ENCODE data around the gene HS6ST3. TPM values are rescaled to one million over a fixed set of nuclear protein-coding genes. Genes with fewer than 3 reads are reported as not detected.

The HS6ST3 gene
- total and polyA plus RNA-seq, 2 experiments from 2014 or later, result 2.2 to 2.7 TPM

DNA sequence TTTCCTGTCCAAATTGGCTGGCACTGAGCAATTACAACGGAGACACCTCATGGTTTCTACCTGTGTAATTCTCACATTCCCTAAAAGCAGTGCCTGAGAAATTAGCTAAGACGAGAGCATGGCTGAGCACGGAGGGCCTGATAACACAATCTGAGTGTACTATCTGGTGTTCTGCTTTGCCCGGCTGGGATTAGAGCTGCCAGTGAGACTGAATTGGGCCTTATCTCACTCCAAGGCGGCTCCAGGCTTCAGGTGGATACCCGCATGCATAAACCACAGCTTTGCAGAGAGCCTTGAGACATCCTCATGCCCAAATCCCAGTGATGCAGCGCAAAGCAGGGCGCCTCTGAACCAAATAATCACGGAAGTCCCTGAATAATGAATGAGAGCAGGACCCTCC is 732.1 kb downstream of the HS6ST3 start:
- Histone ChIP-seq H3K4me3 (no peak overlapping the region), H3K9me3 (ENCODE audit: low read depth) (no peaks in the 10 kb centered on the region), H3K9me2 (replicated peaks; ENCODE audit: insufficient read depth) (no peaks in the 10 kb centered on the region), H3K27me3 (no peaks in the 10 kb centered on the region), H3K27ac (no peak overlapping the region), H3K4me1 (ENCODE audit: insufficient read depth) (no peaks in the 10 kb centered on the region), H2AFZ (no peak overlapping the region), H4K20me1 (ENCODE audit: insufficient read depth, poor library complexity, severe bottlenecking) (no peaks in the 10 kb centered on the region), H3K36me3 (replicated peaks; ENCODE audit: insufficient read depth, low read depth) (no peaks in the 10 kb centered on the region), H3K79me2 (no peaks in the 10 kb centered on the region), H3K4me2 (no peak overlapping the region)
- 66% methylated on average over 9 of the region's 9 CpGs for WGBS (ENCODE audit: low lambda C conversion rate, missing lambda C conversion rate)
- no peak for TF ChIP-seq EZH2 (IDR thresholded peaks at IDR 0.05; ENCODE audit: borderline replicate concordance)
- TF ChIP-seq, protein P1, sequence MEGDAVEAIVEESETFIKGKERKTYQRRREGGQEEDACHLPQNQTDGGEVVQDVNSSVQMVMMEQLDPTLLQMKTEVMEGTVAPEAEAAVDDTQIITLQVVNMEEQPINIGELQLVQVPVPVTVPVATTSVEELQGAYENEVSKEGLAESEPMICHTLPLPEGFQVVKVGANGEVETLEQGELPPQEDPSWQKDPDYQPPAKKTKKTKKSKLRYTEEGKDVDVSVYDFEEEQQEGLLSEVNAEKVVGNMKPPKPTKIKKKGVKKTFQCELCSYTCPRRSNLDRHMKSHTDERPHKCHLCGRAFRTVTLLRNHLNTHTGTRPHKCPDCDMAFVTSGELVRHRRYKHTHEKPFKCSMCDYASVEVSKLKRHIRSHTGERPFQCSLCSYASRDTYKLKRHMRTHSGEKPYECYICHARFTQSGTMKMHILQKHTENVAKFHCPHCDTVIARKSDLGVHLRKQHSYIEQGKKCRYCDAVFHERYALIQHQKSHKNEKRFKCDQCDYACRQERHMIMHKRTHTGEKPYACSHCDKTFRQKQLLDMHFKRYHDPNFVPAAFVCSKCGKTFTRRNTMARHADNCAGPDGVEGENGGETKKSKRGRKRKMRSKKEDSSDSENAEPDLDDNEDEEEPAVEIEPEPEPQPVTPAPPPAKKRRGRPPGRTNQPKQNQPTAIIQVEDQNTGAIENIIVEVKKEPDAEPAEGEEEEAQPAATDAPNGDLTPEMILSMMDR (IDR thresholded peaks at IDR 0.05; ENCODE audit: poor library complexity), result no peak
- TF ChIP-seq EZH2phosphoT487 (IDR thresholded peaks at IDR 0.05; ENCODE audit: low read depth, severe bottlenecking, unreplicated experiment), result no peak
- DNase-seq (ENCODE audit: low spot score), result no peak

DNA sequence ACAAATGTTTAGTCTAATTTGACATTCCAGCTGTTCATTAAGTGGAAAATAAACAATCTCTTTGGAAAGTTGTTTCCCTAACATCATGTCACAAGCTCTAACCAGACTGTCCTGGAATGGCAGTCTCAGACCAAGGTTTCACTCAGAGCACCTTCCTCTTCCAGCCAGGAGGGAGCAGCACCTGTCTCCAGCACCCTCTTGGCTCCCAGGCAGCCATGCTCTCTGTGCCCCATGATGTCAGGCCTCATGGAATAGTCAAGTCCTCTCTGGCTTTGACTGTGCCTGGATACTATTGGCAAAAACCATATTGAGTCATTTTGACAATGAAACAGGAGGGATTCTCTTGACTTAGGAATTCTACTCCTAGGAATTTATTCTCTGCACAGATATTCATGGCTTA is 733.0 kb downstream of the HS6ST3 start:
- no peaks in the 10 kb centered on the region for H3K27me3 ChIP-seq
- H3K4me3 ChIP-seq, result no peak overlapping the region
- H3K27ac ChIP-seq, result no peak overlapping the region
- no peaks in the 10 kb centered on the region for H3K4me1 ChIP-seq (ENCODE audit: insufficient read depth)
- peak; percentile 60 for DNase-seq (ENCODE audit: low spot score)
- no peaks in the 10 kb centered on the region for H4K20me1 ChIP-seq (ENCODE audit: insufficient read depth, poor library complexity, severe bottlenecking)
- no peaks in the 10 kb centered on the region for H3K9me3 ChIP-seq (ENCODE audit: low read depth)
- H3K9me2 ChIP-seq (replicated peaks; ENCODE audit: insufficient read depth), result no peaks in the 10 kb centered on the region
- no peaks in the 10 kb centered on the region for H3K79me2 ChIP-seq
- TF ChIP-seq EZH2 (IDR thresholded peaks at IDR 0.05; ENCODE audit: borderline replicate concordance), result no peak
- TF ChIP-seq, protein P1 (IDR thresholded peaks at IDR 0.05; ENCODE audit: poor library complexity), result peak; percentile 47
- H3K4me2 ChIP-seq, result no peak overlapping the region
- H3K36me3 ChIP-seq (replicated peaks; ENCODE audit: insufficient read depth, low read depth), result no peaks in the 10 kb centered on the region
- H2AFZ ChIP-seq, result no peak overlapping the region

DNA sequence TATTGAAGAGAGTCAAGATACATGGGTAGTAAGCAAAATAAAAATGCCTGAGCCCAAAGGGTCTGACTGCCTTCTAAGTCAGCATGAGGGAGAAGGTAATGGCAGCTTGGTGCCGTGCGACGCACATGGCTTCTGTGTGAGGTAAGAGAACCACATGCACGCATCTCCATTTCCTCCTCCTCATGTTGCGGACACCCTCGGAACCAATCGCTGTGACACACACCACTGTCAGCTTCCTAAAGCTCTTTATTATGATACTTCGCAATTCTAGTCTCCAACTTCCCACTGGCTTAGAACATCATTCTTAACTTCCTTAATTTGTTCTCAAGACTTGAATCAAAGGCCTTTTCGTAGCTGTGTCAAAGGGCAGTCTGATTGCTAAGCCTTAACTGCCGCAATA is 734.2 kb downstream of the HS6ST3 start:
- Histone ChIP-seq H3K9me3 (ENCODE audit: low read depth) (no peaks in the 10 kb centered on the region), H2AFZ (no peak overlapping the region), H3K27me3 (no peaks in the 10 kb centered on the region), H3K9me2 (replicated peaks; ENCODE audit: insufficient read depth) (no peaks in the 10 kb centered on the region), H3K4me2 (no peak overlapping the region), H3K79me2 (no peaks in the 10 kb centered on the region), H4K20me1 (ENCODE audit: insufficient read depth, poor library complexity, severe bottlenecking) (no peaks in the 10 kb centered on the region), H3K36me3 (replicated peaks; ENCODE audit: insufficient read depth, low read depth) (no peaks in the 10 kb centered on the region), H3K4me1 (ENCODE audit: insufficient read depth) (no peaks in the 10 kb centered on the region), H3K27ac (no peak overlapping the region), H3K4me3 (no peak overlapping the region)
- TF ChIP-seq, protein P1 (IDR thresholded peaks at IDR 0.05; ENCODE audit: poor library complexity), result no peak
- TF ChIP-seq EZH2phosphoT487 (IDR thresholded peaks at IDR 0.05; ENCODE audit: low read depth, severe bottlenecking, unreplicated experiment) (no peak), EZH2 (IDR thresholded peaks at IDR 0.05; ENCODE audit: borderline replicate concordance) (no peak)
- 94% methylated on average over 10 of the region's 10 CpGs for WGBS (ENCODE audit: low lambda C conversion rate, missing lambda C conversion rate)
- DNase-seq (ENCODE audit: low spot score), result no peak

DNA sequence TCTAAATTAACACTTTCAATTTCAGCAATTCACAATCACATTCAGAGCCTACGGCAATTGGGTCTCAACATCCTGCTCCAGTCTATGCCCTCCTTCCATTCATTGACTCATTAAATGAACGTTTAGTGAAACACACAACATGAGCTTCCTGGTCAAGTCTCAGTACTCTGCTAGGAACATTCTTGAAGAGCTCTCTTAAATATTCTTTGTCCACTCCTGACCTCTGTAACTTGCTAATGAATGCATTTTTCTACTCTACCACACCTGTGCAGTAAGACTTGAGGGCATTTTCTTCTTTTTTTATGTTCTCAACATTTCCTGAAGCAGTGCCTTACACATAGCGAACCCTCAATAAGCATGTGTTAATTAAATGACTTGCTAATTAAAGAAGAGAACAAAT is 735.7 kb downstream of the HS6ST3 start:
- no peak overlapping the region for H3K4me3 ChIP-seq
- H4K20me1 ChIP-seq (ENCODE audit: insufficient read depth, poor library complexity, severe bottlenecking), result no peaks in the 10 kb centered on the region
- DNase-seq (ENCODE audit: low spot score), result no peak
- 81% methylated on average over 3 of the region's 3 CpGs for WGBS (ENCODE audit: low lambda C conversion rate, missing lambda C conversion rate)
- no peak overlapping the region for H3K27ac ChIP-seq
- no peaks in the 10 kb centered on the region for H3K9me2 ChIP-seq (replicated peaks; ENCODE audit: insufficient read depth)
- no peak overlapping the region for H2AFZ ChIP-seq
- H3K27me3 ChIP-seq, result no peaks in the 10 kb centered on the region
- no peak overlapping the region for H3K4me2 ChIP-seq
- no peaks in the 10 kb centered on the region for H3K9me3 ChIP-seq (ENCODE audit: low read depth)
- no peak for TF ChIP-seq EZH2 (IDR thresholded peaks at IDR 0.05; ENCODE audit: borderline replicate concordance)
- TF ChIP-seq, protein P1 (IDR thresholded peaks at IDR 0.05; ENCODE audit: poor library complexity), result no peak
- TF ChIP-seq EZH2phosphoT487 (IDR thresholded peaks at IDR 0.05; ENCODE audit: low read depth, severe bottlenecking, unreplicated experiment), result no peak
- H3K4me1 ChIP-seq (ENCODE audit: insufficient read depth), result no peaks in the 10 kb centered on the region
- no peaks in the 10 kb centered on the region for H3K36me3 ChIP-seq (replicated peaks; ENCODE audit: insufficient read depth, low read depth)
- H3K79me2 ChIP-seq, result no peaks in the 10 kb centered on the region

Data from hepatocyte (in vitro differentiated cells).